ENCODE results near the gene CLEC17A. TPM values are rescaled to one million over a fixed set of nuclear protein-coding genes. Genes with fewer than 3 reads are reported as not detected.
"Not testable (repeated sequence)": the region's sequence is repeated elsewhere in the genome, so short reads cannot be mapped to it uniquely, and the experiment has no call there.

Gene CLEC17A
- total and polyA plus RNA-seq, 2 of the 13 experiments (the other 11 are each of a cell fraction or from before 2014, with no cell fraction given) = not detected

- TF ChIP-seq STAG1 (CRISPR knock-in tag; IDR thresholded peaks at IDR 0.05) = peak; percentile 66
- TF ChIP-seq ZNF292 (CRISPR knock-in tag; IDR thresholded peaks at IDR 0.05; ENCODE audit: borderline replicate concordance, low read depth) = peak; percentile 90; the same call in 1 of the 2 replicates
- peak; percentile 90 for TF ChIP-seq MXD4 (CRISPR knock-in tag; IDR thresholded peaks at IDR 0.05)
- TF ChIP-seq ARID4A (CRISPR knock-in tag; IDR thresholded peaks at IDR 0.05; ENCODE audit: borderline replicate concordance) = peak; percentile 84
- TF ChIP-seq ARID5B (CRISPR knock-in tag; IDR thresholded peaks at IDR 0.05) = peak; percentile 51; the same call in 1 of the 2 replicates
- peak; percentile 54 for TF ChIP-seq ZBTB33 (CRISPR knock-in tag; IDR thresholded peaks at IDR 0.05)
- peak; percentile 91 for TF ChIP-seq ZSCAN25 (CRISPR knock-in tag; IDR thresholded peaks at IDR 0.05)
- TF ChIP-seq KAT8 (CRISPR knock-in tag; IDR thresholded peaks at IDR 0.05) = peak; percentile 48; the same call in 1 of the 2 replicates
- TF ChIP-seq SP1 (IDR thresholded peaks at IDR 0.05) = not testable (repeated sequence)
- peak; percentile 37; the same call in 1 of the 2 replicates for TF ChIP-seq SP1 (CRISPR knock-in tag; IDR thresholded peaks at IDR 0.05)
- TF ChIP-seq PAXIP1 (CRISPR knock-in tag; conservative IDR thresholded peaks at IDR 0.05) = peak; percentile 82
- TF ChIP-seq ZNF331 (CRISPR knock-in tag; IDR thresholded peaks at IDR 0.05) = peak; percentile 56; the same call in 1 of the 2 replicates
- peak; percentile 76 for TF ChIP-seq RBM39 (IDR thresholded peaks at IDR 0.05; ENCODE audit: low read depth, low read length, poor library complexity, severe bottlenecking)
Observed at GRCh38 chr19:14551134-14552005, 31.5 kb upstream of the CLEC17A start (continued).
